Activated CD4-positive, alpha-beta T cell treated with anti-CD3 and anti-CD28 coated beads for 36 hours (primary cell): ENCODE data around the gene PRKAA2. TPM values are rescaled to one million over a fixed set of nuclear protein-coding genes. Genes with fewer than 3 reads are reported as not detected.

Experiments
- ATAC-seq: fragments of 200-7000 bp; cut with Tn5 transposase; one replicate; pipeline ENCODE4 v1.10.0; 2021; ENCODE audit warnings: mild to moderate bottlenecking, moderate library complexity
- CTCF ChIA-PET: fragments of 350-600 bp; sonication (Branson Sonifier 250); formaldehyde crosslinking; loops from one replicate; lab custom pipeline; 2021; ENCODE audit warnings: antibody characterized with exemption; lab: Charles Lee
- POLR2A ChIA-PET: fragments of 350-600 bp; sonication (Branson Sonifier 250); formaldehyde crosslinking; loops from one replicate; lab custom pipeline; 2021; ENCODE audit warnings: antibody characterized with exemption, inconsistent platforms; lab: Charles Lee
- DNase-seq: peaks from one replicate; pipeline ENCODE4 v3.0.0-alpha.2; 2020
- H3K27ac Mint-ChIP-seq: one replicate; pipeline ENCODE4 v1.8.0; 2021; ENCODE audit warnings: mixed read lengths
- H3K27me3 Mint-ChIP-seq: one replicate; pipeline ENCODE4 v1.8.0; 2021; ENCODE audit warnings: mixed read lengths
- H3K36me3 Mint-ChIP-seq: one replicate; pipeline ENCODE4 v1.8.0; 2021; ENCODE audit warnings: low read depth, mixed read lengths
- H3K4me1 Mint-ChIP-seq: one replicate; pipeline ENCODE4 v1.8.0; 2021; ENCODE audit warnings: mixed read lengths
- H3K4me3 Mint-ChIP-seq: one replicate; pipeline ENCODE4 v1.8.0; 2021; ENCODE audit warnings: mild to moderate bottlenecking, moderate library complexity, mixed read lengths
- H3K9me3 Mint-ChIP-seq: one replicate; pipeline ENCODE4 v1.8.0; 2021; ENCODE audit warnings: low read depth, mixed read lengths
- intact Hi-C, 2 experiments: fragments of 100-400 bp; cut with DNase I in 1 of 2; cut with micrococcal nuclease in 1 of 2; formaldehyde crosslinking; loops; one replicate each; pipeline versions ENCODE4 v1.14.2 to v1.15.1; 2022 to 2024; cut with DNase I, micrococcal nuclease
- total RNA-seq, 2 experiments: library from RNA; stranded (reverse); gene quantifications; one replicate each; pipeline ENCODE4 v1.2.3, GENCODE V29; 2021

PRKAA2 gene
- total RNA-seq, 2 experiments from 2014 or later: 0.02 TPM; not detected in 1

- DNase-seq (no peak), ATAC-seq (no peak)
- Mint-ChIP-seq H3K27ac (no peak overlapping the region), H3K4me3 (no peak overlapping the region), H3K36me3 (no peaks in the 10 kb centered on the region), H3K4me1 (peaks cover 2% of the 10 kb centered on the region), H3K9me3 (no peaks in the 10 kb centered on the region), H3K27me3 (peaks cover 2% of the 10 kb centered on the region)
- CTCF ChIA-PET: no interaction called here
- intact Hi-C loops: no loop called here
- POLR2A ChIA-PET: no interaction called here
These were observed 41.1 kb downstream of the PRKAA2 start for GRCh38 chr1:56686169-56686568.

- POLR2A ChIA-PET: no interaction called here
- H3K36me3 Mint-ChIP-seq: no peaks in the 10 kb centered on the region
- H3K27me3 Mint-ChIP-seq: peaks cover 2% of the 10 kb centered on the region
- DNase-seq: no peak
- H3K9me3 Mint-ChIP-seq: no peaks in the 10 kb centered on the region
- peak; percentile 99 for ATAC-seq
- H3K4me1 Mint-ChIP-seq: peaks cover 2% of the 10 kb centered on the region
- intact Hi-C loops: no loop called here
- CTCF ChIA-PET: no interaction called here
- no peak overlapping the region for H3K4me3 Mint-ChIP-seq
- no peak overlapping the region for H3K27ac Mint-ChIP-seq
These were observed 43.5 kb downstream of the PRKAA2 start for GRCh38 chr1:56688522-56689026.

GRCh38 chr1:56696663-56697062 is 51.5 kb downstream of the PRKAA2 start:
- no peaks in the 10 kb centered on the region for H3K36me3 Mint-ChIP-seq
- ChIA-PET POLR2A (no interaction called here), CTCF (no interaction called here)
- no peak for DNase-seq
- peaks cover 7% of the 10 kb centered on the region for H3K27me3 Mint-ChIP-seq
- H3K4me3 Mint-ChIP-seq: no peak overlapping the region
- intact Hi-C loops: loop anchor here in 1 of 2 experiments (10.0 kb wide), 1 partner anchor 1222 kb away; no protein-coding TSS in a partner anchor
- peaks cover 6% of the 10 kb centered on the region for H3K9me3 Mint-ChIP-seq
- no peak for ATAC-seq
- no peaks in the 10 kb centered on the region for H3K4me1 Mint-ChIP-seq
- H3K27ac Mint-ChIP-seq: no peak overlapping the region

- Mint-ChIP-seq H3K4me1 (no peaks in the 10 kb centered on the region), H3K9me3 (peaks cover 6% of the 10 kb centered on the region), H3K27ac (no peak overlapping the region), H3K36me3 (no peaks in the 10 kb centered on the region), H3K4me3 (no peak overlapping the region), H3K27me3 (peaks cover 14% of the 10 kb centered on the region)
- CTCF ChIA-PET: interaction anchor here (1.2 to 1.5 kb wide), 2 partner anchors 10 to 1425 kb away, joined by 3 read pairs; no protein-coding TSS in a partner anchor
- POLR2A ChIA-PET: no interaction called here
- no peak for DNase-seq
- no peak for ATAC-seq
- intact Hi-C loops: no loop called here
These were observed 58.6 kb downstream of the PRKAA2 start for GRCh38 chr1:56703747-56704146.

GRCh38 chr1:56707379-56707778 is 62.3 kb downstream of the PRKAA2 start:
- intact Hi-C loops: loop anchor here (5.0 kb wide), 3 partner anchors 1230 to 1420 kb away; no protein-coding TSS in a partner anchor
- Mint-ChIP-seq H3K9me3 (no peaks in the 10 kb centered on the region), H3K4me1 (no peaks in the 10 kb centered on the region), H3K4me3 (no peak overlapping the region), H3K27ac (no peak overlapping the region), H3K36me3 (no peaks in the 10 kb centered on the region), H3K27me3 (peaks cover 16% of the 10 kb centered on the region)
- POLR2A ChIA-PET: no interaction called here
- DNase-seq: no peak
- CTCF ChIA-PET: no interaction called here
- ATAC-seq: no peak

- H3K27me3 Mint-ChIP-seq: peaks cover 18% of the 10 kb centered on the region
- H3K27ac Mint-ChIP-seq: no peak overlapping the region
- POLR2A ChIA-PET: no interaction called here
- no peak for DNase-seq
- H3K4me3 Mint-ChIP-seq: no peak overlapping the region
- H3K9me3 Mint-ChIP-seq: no peaks in the 10 kb centered on the region
- intact Hi-C loops: loop anchor here (2.0 to 5.0 kb wide), 4 partner anchors 1232 to 1425 kb away; no protein-coding TSS in a partner anchor
- CTCF ChIA-PET: interaction anchor here (0.5 to 1.6 kb wide), 7 partner anchors 9 to 1764 kb away, joined by 3 to 6 read pairs (median 3); no protein-coding TSS in a partner anchor
- H3K4me1 Mint-ChIP-seq: no peaks in the 10 kb centered on the region
- no peaks in the 10 kb centered on the region for H3K36me3 Mint-ChIP-seq
- peak; percentile 44 for ATAC-seq
These were observed 64.3 kb downstream of the PRKAA2 start for GRCh38 chr1:56709269-56709880.

GRCh38 chr1:56709995-56710394 is 64.9 kb downstream of the PRKAA2 start:
- Mint-ChIP-seq H3K9me3 (no peaks in the 10 kb centered on the region), H3K27me3 (peaks cover 18% of the 10 kb centered on the region), H3K27ac (no peak overlapping the region), H3K36me3 (no peaks in the 10 kb centered on the region), H3K4me3 (no peak overlapping the region), H3K4me1 (no peaks in the 10 kb centered on the region)
- ChIA-PET POLR2A (no interaction called here), CTCF (interaction anchor here (0.5 to 1.6 kb wide), 7 partner anchors 9 to 1765 kb away, joined by 3 to 6 read pairs (median 3); no protein-coding TSS in a partner anchor)
- intact Hi-C loops: loop anchor here (2.0 to 5.0 kb wide), 4 partner anchors 1233 to 1425 kb away; no protein-coding TSS in a partner anchor
- no peak for ATAC-seq
- no peak for DNase-seq

- intact Hi-C loops: no loop called here
- CTCF ChIA-PET: interaction anchor here (1.0 to 1.6 kb wide), 2 partner anchors 10 to 276 kb away, joined by 4 to 6 read pairs; no protein-coding TSS in a partner anchor
- no peaks in the 10 kb centered on the region for H3K4me1 Mint-ChIP-seq
- no peaks in the 10 kb centered on the region for H3K9me3 Mint-ChIP-seq
- H3K36me3 Mint-ChIP-seq: no peaks in the 10 kb centered on the region
- no peak for DNase-seq
- H3K27ac Mint-ChIP-seq: no peak overlapping the region
- no peak overlapping the region for H3K4me3 Mint-ChIP-seq
- ATAC-seq: no peak
- POLR2A ChIA-PET: no interaction called here
- peaks cover 18% of the 10 kb centered on the region for H3K27me3 Mint-ChIP-seq
These were observed 65.5 kb downstream of the PRKAA2 start for GRCh38 chr1:56710646-56711045.

- no peaks in the 10 kb centered on the region for H3K4me1 Mint-ChIP-seq
- no peak overlapping the region for H3K4me3 Mint-ChIP-seq
- DNase-seq (no peak), ATAC-seq (no peak)
- H3K9me3 Mint-ChIP-seq: no peaks in the 10 kb centered on the region
- intact Hi-C loops: no loop called here
- CTCF ChIA-PET: no interaction called here
- POLR2A ChIA-PET: no interaction called here
- H3K27me3 Mint-ChIP-seq: peaks cover 10% of the 10 kb centered on the region
- no peaks in the 10 kb centered on the region for H3K36me3 Mint-ChIP-seq
- no peak overlapping the region for H3K27ac Mint-ChIP-seq
These were observed 67.0 kb downstream of the PRKAA2 start for GRCh38 chr1:56712150-56712549.

GRCh38 chr1:56713112-56713511 is 68.0 kb downstream of the PRKAA2 start:
- Mint-ChIP-seq H3K27ac (no peak overlapping the region), H3K27me3 (peaks cover 7% of the 10 kb centered on the region), H3K4me1 (no peaks in the 10 kb centered on the region), H3K9me3 (no peaks in the 10 kb centered on the region), H3K4me3 (no peak overlapping the region), H3K36me3 (no peaks in the 10 kb centered on the region)
- POLR2A ChIA-PET: no interaction called here
- CTCF ChIA-PET: interaction anchor here (0.7 kb wide), 1 partner anchor 451 kb away, joined by 3 read pairs; no protein-coding TSS in a partner anchor
- no peak for ATAC-seq
- intact Hi-C loops: no loop called here
- no peak for DNase-seq

- ChIA-PET POLR2A (no interaction called here), CTCF (no interaction called here)
- Mint-ChIP-seq H3K27me3 (peaks cover 2% of the 10 kb centered on the region), H3K9me3 (no peaks in the 10 kb centered on the region), H3K4me3 (no peak overlapping the region), H3K4me1 (no peaks in the 10 kb centered on the region), H3K36me3 (no peaks in the 10 kb centered on the region), H3K27ac (no peak overlapping the region)
- DNase-seq (no peak), ATAC-seq (no peak)
- intact Hi-C loops: no loop called here
These were observed 70.0 kb downstream of the PRKAA2 start for GRCh38 chr1:56715156-56715555.

- no peaks in the 10 kb centered on the region for H3K4me1 Mint-ChIP-seq
- no peak overlapping the region for H3K4me3 Mint-ChIP-seq
- CTCF ChIA-PET: interaction anchor here (0.8 kb wide), 1 partner anchor 244 kb away, joined by 3 read pairs; no protein-coding TSS in a partner anchor
- DNase-seq (no peak), ATAC-seq (no peak)
- intact Hi-C loops: no loop called here
- no peak overlapping the region for H3K27ac Mint-ChIP-seq
- no peaks in the 10 kb centered on the region for H3K36me3 Mint-ChIP-seq
- POLR2A ChIA-PET: no interaction called here
- H3K27me3 Mint-ChIP-seq: peaks cover 8% of the 10 kb centered on the region
- H3K9me3 Mint-ChIP-seq: no peaks in the 10 kb centered on the region
These were observed 74.1 kb downstream of the PRKAA2 start for GRCh38 chr1:56719171-56719570.
